Spleen (tissue), 11 donors: ENCODE measurements around the gene IMMP2L. TPM values are rescaled to one million over a fixed set of nuclear protein-coding genes. Genes with fewer than 3 reads are reported as not detected.

ENCODE experiments used
- DNase-seq: peaks from one replicate; pipeline ENCODE4 v3.0.0-alpha.2; 2020
- H3K27ac ChIP-seq, 8 donors: fragments of 200-600 bp; sonication (generic) in 7 of 8; 1 replicate in 4 of 8; 2 replicates in 4 of 8; pipeline versions ENCODE4 v1.5.0 to v1.8.0; 2016 to 2021; ENCODE audit warnings: inconsistent platforms in 4 of 8, mild to moderate bottlenecking in 4 of 8, moderate library complexity in 1 of 8
- H3K27me3 ChIP-seq, 7 donors: fragments of 200-600 bp; sonication (generic) in 6 of 7; replicated peaks in 1 of 7; 1 replicate in 4 of 7; 2 replicates in 3 of 7; pipeline versions ENCODE4 v1.5.0 to v1.8.0; 2016 to 2021; ENCODE audit warnings: inconsistent platforms in 3 of 7, mild to moderate bottlenecking in 1 of 7
- H3K36me3 ChIP-seq, 6 donors: fragments of 200-600 bp; sonication (generic) in 5 of 6; 1 replicate in 4 of 6; 2 replicates in 2 of 6; pipeline versions ENCODE4 v1.5.0 to v1.8.0; 2016 to 2021; ENCODE audit warnings: inconsistent platforms in 2 of 6
- H3K4me1 ChIP-seq, 6 donors: fragments of 200-600 bp; sonication (generic) in 5 of 6; 1 replicate in 3 of 6; 2 replicates in 3 of 6; pipeline versions ENCODE4 v1.5.0 to v1.8.0; 2016 to 2021; ENCODE audit warnings: inconsistent platforms in 3 of 6
- H3K4me3 ChIP-seq, 8 donors: fragments of 200-600 bp; sonication (generic) in 7 of 8; 1 replicate in 4 of 8; 2 replicates in 4 of 8; pipeline versions ENCODE4 v1.5.0 to v1.8.0; 2016 to 2021; ENCODE audit warnings: inconsistent platforms in 4 of 8, mild to moderate bottlenecking in 4 of 8, moderate library complexity in 2 of 8
- H3K9me3 ChIP-seq, 8 donors: fragments of 200-600 bp; sonication (generic) in 7 of 8; 1 replicate in 4 of 8; 2 replicates in 4 of 8; pipeline versions ENCODE4 v1.5.0 to v1.8.0; 2016 to 2021; ENCODE audit warnings: inconsistent platforms in 4 of 8
- CTCF ChIP-seq, 11 experiments: fragments of 200-600 bp in 7 of 11; fragments of 450-650 bp in 4 of 11; sonication (generic) in 4 of 11; IDR thresholded peaks in 8 of 11; conservative IDR thresholded peaks in 3 of 11; 1 replicate in 7 of 11; 2 replicates in 4 of 11; pipeline versions ENCODE4 v1.4.0 to v1.8.0; 2016 to 2021; ENCODE audit warnings: antibody characterized with exemption in 11 of 11, inconsistent platforms in 4 of 11, mild to moderate bottlenecking in 1 of 11
- POLR2A ChIP-seq, 3 donors: fragments of 450-650 bp; IDR thresholded peaks; one replicate each; pipeline ENCODE4 v1.5.1; 2017; ENCODE audit warnings: antibody characterized with exemption in 3 of 3, mild to moderate bottlenecking in 1 of 3
- POLR2AphosphoS5 ChIP-seq, 3 donors: sonication (generic); formaldehyde crosslinking; IDR thresholded peaks; one replicate each; pipeline ENCODE4 v1.5.1; 2017; ENCODE audit warnings: antibody characterized with exemption in 3 of 3
- WGBS, 5 donors: extraction: QIAGEN DNeasy Blood & Tissue Kit in 3 of 5; methylation state at CpG; one replicate each; pipeline versions ENCODE4 v1.1.5 to v1.1.7; 2013 to 2018; 5-methylcytosine and 5-hydroxymethylcytosine counted together
- intact Hi-C: fragments of 100-400 bp; cut with DNase I; formaldehyde crosslinking; loops from one replicate; pipeline ENCODE4 v1.15.0; 2023; ENCODE audit warnings: low total_unique reads
- polyA plus RNA-seq, 3 donors: library from polyadenylated mRNA; stranded (reverse); fragments of 200-250 nt; gene quantifications; one replicate each; pipeline ENCODE4 v1.2.1, GENCODE V29; 2013
- total RNA-seq, 7 donors: library from RNA; depleted of rRNA in 3 of 7; stranded (reverse); fragments of >200 nt in 3 of 7; fragmentation: NEBNext Ultra II Directional in 4 of 7; extraction: Animal tissue kit (Norgen Biotek cat#: 25700) in 4 of 7; gene quantifications; one replicate each; pipeline versions ENCODE4 v1.1.0 to v1.2.1, GENCODE V29; 2016 to 2021
- donor health status: healthy with polysubstance abuse.
- donor health status: DM: no; HTN: no; CAD: no; lungs with moderate emphysema.
- donor health status: DM: no; HTN: no; CAD: no.
- donor health status: Bipolar disorder and iron deficiency.
- donor health status: healthy.
- donor health status: DM: no; HTN: no; CAD: no.
- donor health status: DM: yes; HTN: yes; CAD: no.

IMMP2L gene
- total and polyA plus RNA-seq, 10 donors, result 6.5 to 32.7 (median 9.8) TPM

GRCh38 chr7:111115966-111116365 lies 446.3 kb downstream of the IMMP2L start:
- Histone ChIP-seq H3K27me3 (no peaks in the 10 kb centered on the region), H3K36me3 (no peaks in the 10 kb centered on the region), H3K9me3 (no peaks in the 10 kb centered on the region), H3K27ac (no peak overlapping the region), H3K4me1 (no peaks in the 10 kb centered on the region), H3K4me3 (no peak overlapping the region)
- intact Hi-C loops, result no loop called here
- 90 to 100% (median 93%) methylated on average over 2 of the region's 2 CpGs for WGBS, 5 donors
- DNase-seq, result no peak
- TF ChIP-seq POLR2A (IDR thresholded peaks at IDR 0.05), result no peak
- no peak for TF ChIP-seq CTCF (IDR thresholded peaks at IDR 0.05 in 8 of 11, conservative IDR thresholded peaks at IDR 0.05 in 3 of 11)
- TF ChIP-seq POLR2AphosphoS5 (IDR thresholded peaks at IDR 0.05), result no peak

- H3K9me3 ChIP-seq, result no peaks in the 10 kb centered on the region
- intact Hi-C loops, result no loop called here
- H3K27me3 ChIP-seq, result no peaks in the 10 kb centered on the region
- TF ChIP-seq POLR2A (IDR thresholded peaks at IDR 0.05) (no peak), CTCF (IDR thresholded peaks at IDR 0.05 in 8 of 11, conservative IDR thresholded peaks at IDR 0.05 in 3 of 11) (no peak), POLR2AphosphoS5 (IDR thresholded peaks at IDR 0.05) (no peak)
- H3K4me1 ChIP-seq, result no peaks in the 10 kb centered on the region
- H3K27ac ChIP-seq, result no peak overlapping the region
- 41 to 67% (median 51%) methylated on average over 1 of the region's 1 CpG for WGBS, 5 donors
- DNase-seq, result no peak
- H3K36me3 ChIP-seq, result no peaks in the 10 kb centered on the region
- H3K4me3 ChIP-seq, result no peak overlapping the region
These were observed 448.9 kb downstream of the IMMP2L start for GRCh38 chr7:111113263-111114017.

DNA sequence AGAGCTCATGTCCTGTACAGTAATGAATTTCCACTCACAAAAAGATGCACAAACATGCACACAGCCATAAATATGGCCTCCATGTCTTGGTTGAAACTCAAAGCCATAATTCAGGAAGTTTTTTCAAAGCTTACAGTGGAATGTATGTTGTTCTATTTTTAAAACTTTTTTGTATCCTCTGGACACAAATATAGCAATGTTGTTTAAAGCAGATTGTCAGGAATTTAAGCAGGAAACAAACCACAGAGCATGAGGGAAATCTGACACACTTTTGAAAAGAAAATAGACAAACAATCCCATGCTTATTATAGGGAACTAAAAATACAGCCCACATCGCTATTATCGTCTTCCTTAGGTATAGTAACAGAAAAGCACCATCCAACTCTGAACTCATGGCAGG lies 449.9 kb downstream of the IMMP2L start:
- intact Hi-C loops, result no loop called here
- Histone ChIP-seq H3K9me3 (no peaks in the 10 kb centered on the region), H3K36me3 (no peaks in the 10 kb centered on the region), H3K4me3 (no peak overlapping the region), H3K4me1 (peaks cover 0 to 4% (median under 1%) of the 10 kb centered on the region in 6 donors), H3K27me3 (no peaks in the 10 kb centered on the region), H3K27ac (no peak overlapping the region)
- TF ChIP-seq POLR2A (IDR thresholded peaks at IDR 0.05), result no peak
- TF ChIP-seq CTCF (IDR thresholded peaks at IDR 0.05 in 8 of 11, conservative IDR thresholded peaks at IDR 0.05 in 3 of 11), result no peak
- no peak for DNase-seq
- WGBS, 5 donors, result 47 to 91% (median 72%) methylated on average over 2 of the region's 2 CpGs

DNA sequence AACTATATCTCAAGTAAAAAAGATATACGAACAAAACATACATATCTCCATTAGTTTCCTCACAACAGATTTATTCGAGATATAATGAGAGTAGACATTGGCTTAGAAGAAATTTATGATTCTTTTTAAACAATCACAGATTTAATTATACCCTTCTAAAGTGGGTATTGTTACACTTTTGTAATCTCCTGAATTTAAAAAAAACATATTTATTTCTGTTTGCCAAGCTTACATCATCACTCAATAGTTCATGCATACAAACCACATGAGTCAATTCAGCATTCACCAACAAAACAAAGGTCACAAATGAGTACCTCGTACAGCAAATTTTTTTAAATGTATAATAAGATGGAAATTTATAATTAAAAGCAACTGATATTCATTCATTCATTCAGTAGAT lies 453.8 kb downstream of the IMMP2L start:
- no peak overlapping the region for H3K4me3 ChIP-seq
- no peaks in the 10 kb centered on the region for H3K27me3 ChIP-seq
- WGBS, 5 donors, result 83 to 90% (median 87%) methylated on average over 3 of the region's 3 CpGs
- DNase-seq, result no peak
- no peaks in the 10 kb centered on the region for H3K36me3 ChIP-seq
- no peaks in the 10 kb centered on the region for H3K9me3 ChIP-seq
- H3K4me1 ChIP-seq, result peaks cover 0 to 22% (median 9%) of the 10 kb centered on the region in 6 donors
- intact Hi-C loops, result no loop called here
- TF ChIP-seq CTCF (IDR thresholded peaks at IDR 0.05 in 8 of 11, conservative IDR thresholded peaks at IDR 0.05 in 3 of 11) (no peak), POLR2AphosphoS5 (IDR thresholded peaks at IDR 0.05) (no peak), POLR2A (IDR thresholded peaks at IDR 0.05) (no peak)
- H3K27ac ChIP-seq, result no peak overlapping the region
